HG03066 (cell line): ENCODE measurements around the gene REX1BD.
"Not testable (repeated sequence)": the region's sequence is repeated elsewhere in the genome, so short reads cannot be mapped to it uniquely, and the experiment has no call there.

ENCODE experiments used
- ATAC-seq: cut with Tn5 transposase; IDR thresholded peaks from one replicate; pipeline ENCODE4 v1.9.1; 2021; ENCODE audit warnings: low read depth; ENCODE audit not compliant: unreplicated experiment

REX1BD gene

DNA sequence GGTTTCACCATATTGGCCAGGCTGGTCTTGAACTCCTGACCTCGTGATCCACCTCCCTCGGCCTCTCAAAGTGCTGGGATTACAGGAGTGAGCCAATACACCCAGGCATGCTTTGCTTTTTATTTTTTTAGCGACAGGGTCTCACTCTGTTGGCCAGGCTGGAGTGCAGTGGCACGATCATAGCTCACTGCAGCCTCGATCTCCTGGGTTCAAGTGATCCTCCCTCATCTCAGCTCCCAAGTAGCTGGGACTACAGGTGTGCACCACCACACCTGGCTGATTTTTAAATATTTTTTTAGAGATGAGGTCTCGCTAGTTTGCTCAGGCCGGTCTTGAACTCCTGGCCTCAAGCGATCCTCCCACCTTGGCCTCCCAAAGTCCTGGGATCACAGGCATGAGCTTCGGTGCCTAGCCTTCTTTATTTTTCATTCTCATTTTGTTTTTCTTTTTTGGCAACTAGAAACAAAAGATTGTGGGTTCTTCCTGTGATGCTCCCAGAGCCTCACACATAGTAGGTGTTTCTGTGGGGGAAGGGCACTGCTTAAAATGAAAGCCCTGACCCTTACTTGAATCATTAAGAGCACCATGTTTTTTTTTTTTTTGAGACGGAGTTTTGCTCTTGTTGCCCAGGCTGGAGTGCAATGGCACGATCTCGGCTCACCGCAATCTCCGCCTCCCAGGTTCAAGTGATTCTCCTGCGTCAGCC lies 12.2 kb downstream of the REX1BD start:
- ATAC-seq: not testable (repeated sequence)

DNA sequence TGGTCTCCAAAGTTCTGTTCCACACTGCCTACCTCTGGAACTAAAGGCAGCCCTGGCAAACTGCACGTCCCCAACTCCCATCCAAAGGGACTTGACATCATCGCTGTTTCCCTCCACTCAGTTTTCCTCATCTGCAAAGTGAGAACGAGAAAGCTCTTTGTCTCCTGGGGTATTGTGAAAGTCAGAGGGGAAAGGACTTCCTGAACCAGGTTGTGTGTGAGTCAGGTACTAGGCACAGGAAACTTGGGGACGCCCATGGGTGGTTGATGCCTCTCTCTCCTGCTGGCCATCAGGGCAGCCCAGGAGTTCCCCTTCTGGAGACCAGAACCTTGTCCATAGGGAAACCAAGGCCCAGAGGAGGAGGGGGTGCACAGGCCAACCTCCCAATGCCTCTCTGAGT lies 13.3 kb downstream of the REX1BD start:
- no peak for ATAC-seq

DNA sequence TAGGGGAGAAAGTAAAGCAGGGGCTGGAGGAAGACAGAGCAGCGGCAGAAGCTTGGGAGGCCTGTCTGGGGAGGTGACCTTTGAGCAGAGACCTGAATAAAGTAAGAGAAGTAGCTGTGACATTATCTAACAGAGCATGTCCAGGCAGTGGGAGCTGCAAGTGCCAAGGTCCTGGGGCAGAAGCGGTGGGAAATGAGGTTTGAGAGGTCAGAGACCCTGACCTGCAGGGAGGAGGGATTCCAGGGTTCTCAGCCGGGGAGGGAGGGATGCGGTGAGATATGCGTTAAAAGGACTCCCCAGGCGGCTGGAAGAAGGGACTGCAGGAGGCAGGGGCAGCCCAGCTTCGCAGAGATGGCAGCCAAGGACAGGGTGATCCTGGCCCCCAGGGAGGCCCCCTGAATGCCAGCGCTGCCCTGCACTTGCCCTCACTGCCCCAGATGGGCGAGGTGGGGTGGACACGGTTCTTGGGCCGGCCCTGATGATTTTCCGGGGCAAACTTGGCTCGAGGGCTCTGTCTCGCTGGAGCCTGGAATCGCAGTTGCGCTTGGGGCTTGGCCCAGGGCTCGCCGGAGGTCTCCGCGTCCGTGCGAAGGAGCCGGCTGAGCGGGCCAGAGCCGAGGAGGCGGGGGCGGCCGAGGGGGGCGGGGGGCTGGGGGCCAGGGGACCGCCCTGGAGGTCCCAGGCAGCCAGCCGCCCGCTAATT lies 14.8 kb downstream of the REX1BD start:
- ATAC-seq: no peak

DNA sequence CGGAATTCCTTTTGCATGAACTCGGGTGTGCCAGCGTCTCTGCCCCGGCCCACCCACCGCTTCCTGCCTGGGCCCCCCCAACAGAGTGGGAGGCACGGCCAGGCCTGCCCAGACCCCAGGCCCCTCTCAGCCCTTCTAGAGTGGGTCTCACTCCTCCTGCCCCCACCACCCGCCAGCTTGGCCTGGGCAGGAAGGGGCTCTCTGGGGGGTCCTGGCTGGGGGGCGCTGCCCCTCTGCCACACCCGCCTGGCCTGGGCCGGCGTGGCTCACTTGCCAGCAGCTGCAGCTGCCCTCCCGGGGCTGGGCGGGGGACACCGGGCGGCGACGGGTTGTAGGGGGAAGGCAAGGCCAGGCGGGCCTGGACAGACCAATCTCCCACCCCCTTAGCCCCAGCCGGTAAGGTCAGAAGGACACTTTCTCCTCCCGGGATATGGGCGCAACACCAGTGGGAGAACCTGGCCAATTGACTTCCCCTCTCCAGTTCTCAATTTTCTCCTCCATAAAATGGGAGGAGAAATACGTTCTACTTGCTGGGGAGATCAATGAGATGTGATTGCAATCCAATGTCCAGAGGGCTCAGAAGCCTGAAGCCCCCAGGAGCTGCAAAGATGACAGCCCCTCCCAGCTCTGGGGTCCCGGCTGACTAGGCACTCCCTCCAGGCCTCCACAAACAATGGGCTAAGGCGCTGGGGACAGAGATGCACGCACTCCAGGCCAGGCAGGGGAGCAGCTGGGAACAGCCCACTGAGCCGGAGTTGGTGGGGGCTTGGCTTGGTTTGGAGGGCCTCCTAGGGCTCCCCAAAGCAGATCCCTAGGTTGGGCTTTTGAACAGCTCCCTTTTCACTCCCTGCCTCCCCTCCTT lies 15.6 kb downstream of the REX1BD start:
- no peak for ATAC-seq

DNA sequence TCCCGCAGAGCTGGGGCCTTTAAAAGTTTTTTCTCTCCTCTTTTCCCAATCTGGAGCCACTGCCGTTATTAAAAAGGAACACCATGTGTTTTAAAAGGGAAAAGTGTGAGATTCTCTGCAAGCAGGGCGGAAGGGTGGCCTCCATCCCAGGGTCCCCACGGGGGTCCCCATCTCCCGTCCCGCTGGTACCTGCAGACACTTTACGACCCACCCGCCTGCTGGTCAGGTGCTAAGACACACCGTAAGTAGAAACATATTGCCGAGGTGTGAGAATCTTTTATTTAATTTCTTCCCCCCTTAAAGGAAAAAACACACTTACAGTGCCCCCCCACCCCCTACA lies 16.2 kb downstream of the REX1BD start:
- ATAC-seq: no peak

DNA sequence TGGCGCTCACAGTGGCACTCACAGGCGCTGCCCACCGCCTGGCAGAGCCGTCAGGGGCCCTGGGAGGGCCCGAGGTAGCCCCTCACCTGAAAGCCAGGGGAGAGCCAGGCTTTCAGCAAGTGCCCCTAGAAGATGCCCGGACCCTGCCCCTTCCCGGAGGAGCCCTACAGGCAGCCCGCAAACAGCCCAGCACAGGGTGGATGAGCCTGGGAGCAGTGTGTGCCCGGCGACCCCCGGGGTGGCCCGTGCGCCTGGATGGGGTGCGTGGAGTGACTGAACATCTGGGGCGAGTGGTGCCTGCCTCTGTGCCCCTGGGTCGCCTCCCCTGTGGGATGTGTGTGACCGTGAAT lies 16.6 kb downstream of the REX1BD start:
- no peak for ATAC-seq

DNA sequence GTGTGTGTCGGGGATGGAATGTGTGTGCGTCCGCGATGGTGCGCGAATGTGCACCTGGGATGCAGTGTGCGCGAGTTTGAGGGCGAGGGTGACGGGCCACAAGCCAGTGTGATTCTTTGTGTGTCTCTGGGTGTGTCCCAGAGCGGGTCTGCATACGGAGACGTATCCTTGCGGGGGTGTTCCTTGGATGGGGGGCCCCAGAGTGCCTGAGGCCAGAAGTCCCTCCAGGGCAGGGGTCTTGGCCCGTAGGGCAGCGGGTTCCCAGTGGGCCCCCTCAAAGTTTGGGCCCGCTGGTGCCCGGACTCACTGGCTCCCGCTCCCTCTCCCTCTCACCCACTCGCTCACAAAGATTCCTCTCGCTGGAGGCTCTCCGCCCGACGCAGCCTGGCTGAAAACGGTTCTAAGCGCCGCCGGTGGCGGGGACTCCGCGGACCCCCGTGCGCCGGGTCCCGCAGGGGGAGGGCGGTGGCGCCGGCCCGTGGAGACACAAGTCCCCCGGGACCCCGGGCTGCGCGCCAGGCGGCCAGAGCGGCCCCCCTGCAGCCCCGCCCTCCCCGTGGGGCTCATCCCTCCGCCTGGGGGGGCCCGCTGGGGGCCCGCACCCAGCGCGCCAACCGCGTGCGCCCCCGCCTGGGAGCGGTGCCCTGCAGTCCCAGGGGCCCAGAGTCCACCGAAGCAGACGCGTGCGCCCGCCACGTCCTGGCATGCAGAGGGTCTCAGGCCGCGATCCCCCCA lies 17.1 kb downstream of the REX1BD start:
- ATAC-seq: no peak

DNA sequence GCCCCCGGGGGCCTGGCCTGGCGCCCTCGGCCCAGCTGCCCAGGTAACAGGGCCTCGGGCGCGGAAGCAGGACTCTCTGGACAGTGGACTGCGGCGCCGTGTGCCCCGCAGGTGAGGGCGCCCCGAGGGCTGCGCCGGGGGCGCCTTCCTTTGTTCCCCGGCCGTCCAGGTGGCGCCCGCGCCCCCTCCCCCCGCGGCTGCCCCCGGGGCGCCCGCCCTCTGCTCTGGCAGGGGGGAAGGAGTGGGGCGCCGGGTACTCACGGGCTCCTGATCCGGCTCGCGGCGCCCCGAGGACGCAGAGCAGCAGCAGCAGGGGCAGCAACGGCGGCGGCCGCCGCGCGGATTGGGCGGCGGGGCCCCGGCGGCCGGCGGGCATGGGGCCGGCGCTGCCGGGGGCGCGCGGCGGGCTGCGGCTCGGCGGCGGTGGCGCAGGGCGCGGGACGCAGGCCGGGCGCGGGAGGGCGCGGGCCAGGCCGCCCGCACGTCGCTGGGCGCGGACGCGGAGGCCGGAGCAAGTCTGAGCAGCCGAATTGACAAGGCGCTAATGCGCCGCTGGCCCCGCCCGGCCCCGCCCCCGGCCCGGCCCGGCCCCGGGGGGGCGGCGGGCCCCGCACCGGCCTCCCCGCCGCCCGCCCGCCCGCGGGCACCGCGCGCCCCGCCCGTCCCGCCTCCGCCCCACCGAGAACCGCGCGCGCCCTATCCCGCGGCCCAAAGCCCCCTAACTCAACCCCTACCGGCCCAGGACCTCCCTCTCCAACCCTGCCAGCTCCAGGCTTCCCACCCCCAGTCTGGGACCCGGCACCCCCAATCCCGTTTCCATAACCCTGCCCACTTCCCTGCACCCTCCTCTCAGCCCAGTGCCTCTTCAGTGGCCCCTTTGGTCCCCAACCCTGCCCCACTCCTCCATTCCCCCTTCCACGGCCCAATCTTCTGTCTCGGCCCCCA lies 18.0 kb downstream of the REX1BD start, which contains the start of gene CRLF1:
Gene CRLF1 (minus strand): TSS at position 519 of the 945 bp plus-strand sequence. CDS start 143 bp downstream, at position 376.
- ATAC-seq: no peak

DNA sequence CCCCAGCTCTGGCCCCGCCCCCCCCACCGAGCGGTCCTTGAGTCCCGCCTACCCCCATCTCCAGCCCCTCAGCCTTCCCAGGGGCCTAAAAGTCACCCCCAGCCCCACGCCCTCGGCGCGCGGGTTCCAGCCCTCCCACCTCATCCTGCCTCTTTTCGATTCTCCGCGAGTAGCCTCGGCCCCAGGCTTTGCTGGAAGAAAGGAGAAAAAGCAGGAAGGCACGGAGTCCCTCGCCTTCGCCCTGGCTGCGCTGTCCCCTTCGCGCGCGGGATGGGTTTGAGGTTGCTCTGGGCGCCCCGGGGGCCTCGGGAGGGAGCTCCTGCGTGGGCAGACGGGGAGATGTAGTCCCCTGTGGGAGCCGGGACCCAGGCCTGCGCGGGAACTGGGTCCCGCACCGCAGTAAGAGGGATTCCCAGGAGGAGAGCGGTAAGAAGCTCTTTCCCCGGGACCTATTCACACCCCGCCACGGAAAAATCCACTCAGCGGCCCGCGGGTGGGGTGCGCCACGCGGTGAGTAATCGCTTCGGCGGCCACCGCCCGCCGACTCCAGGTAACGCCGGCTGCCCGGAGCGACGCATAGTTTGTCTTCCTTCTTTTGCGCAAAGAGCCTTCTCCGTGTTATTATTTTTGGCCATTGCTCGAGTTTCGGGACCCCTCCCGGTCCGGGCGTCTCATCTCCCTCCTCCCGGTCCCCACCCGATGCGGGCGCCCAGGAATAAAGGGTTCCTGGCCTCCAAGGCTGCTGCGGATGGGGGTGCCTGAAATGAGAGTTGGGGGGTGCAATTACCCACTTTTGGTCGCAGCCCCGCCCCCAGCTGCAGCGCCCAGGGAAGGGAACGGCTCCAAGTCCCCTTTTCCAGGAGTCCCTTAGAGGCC lies 18.9 kb downstream of the REX1BD start:
- no peak for ATAC-seq

DNA sequence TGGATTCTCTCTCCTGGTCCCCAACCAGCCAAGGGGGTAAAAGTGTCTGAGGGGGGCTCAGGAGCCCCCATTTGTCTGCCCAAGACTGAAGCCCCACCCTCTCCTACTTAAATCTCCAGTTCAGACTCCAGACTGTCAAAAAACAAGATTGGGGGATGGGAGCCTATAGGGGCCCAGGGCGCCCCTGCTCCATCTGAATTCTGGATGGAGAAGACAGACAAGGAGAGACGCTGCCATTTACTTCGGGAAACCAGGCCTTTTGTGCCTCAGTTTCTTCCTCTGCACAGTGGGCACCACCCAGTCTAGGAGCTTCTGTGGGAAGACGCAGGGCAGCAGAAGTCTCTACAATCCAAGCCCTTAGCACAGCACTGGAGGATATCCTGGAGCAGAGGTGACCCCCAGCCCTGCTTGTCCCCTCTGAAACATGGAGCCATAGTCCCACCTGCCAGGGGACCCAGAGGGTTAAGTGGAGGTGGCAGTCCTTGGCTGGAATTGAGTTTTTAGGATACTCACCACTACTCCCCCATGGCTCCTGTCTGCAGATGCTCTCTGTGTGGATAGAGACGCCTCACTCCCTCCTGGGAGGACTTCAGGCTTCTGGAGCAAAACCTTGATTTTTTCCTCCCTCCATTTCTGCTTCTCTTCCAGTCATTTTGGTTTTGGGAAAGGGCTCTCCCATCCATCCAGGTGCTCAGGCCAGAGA lies 19.7 kb downstream of the REX1BD start:
- no peak for ATAC-seq

DNA sequence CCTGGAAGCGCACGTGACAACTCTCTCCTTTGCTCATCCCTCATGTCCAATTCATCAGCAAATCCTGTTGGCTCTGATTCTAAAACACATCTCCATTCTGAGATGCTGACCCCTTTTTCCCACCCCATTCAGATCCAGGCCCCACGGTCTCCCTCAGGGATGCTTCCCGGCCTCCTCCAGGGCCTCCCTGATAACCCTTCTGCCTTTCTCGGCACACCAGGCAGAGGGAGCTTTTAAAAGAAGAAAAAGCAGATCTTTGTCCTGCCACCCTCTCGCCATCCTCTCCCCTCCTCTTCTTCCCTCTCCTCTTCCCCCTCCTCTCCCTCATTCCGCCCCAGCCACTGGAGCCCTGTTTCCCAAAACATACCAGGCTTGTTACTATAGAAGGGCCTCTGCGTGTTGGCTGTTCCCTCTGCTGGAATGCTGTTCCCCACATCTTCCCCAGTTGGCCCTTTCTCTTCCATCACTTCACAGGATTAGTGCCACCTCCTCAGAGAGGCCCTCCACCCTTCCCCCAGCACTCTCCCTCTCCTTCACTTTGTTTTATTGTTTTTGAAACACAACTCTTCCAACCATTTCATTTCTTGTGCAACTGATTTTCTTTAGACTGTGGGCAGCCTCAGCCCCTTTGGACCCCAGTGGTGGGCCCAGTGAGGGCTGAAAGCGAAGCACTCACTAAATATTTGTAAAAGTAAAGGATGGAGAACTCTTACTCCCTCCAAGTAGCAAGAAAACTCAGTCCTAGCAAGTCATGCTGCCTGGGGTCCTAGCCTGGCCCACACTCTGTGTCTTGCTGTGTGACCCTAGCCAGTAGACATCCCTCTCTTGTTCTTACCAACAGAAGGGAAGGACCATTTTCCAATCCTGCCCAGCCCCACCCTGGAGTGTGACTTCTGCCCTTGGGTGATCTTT lies 20.5 kb downstream of the REX1BD start:
- ATAC-seq: no peak

DNA sequence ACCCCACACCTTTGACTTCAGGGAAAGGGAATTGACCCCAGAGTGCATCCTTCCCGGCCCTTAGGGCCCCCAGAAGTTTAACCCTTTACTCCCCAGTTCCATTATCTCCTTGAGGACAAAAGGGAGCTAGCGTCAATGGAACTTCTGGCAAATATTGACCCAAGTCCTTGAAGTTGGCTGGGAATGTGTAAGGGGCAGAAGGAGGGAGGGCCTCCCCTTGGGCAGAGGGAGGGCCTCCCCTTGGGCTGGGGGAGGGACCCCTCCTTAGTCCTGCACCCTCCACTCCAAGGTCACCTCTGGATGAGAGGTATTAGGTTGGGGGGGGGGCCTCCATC lies 21.1 kb downstream of the REX1BD start:
- no peak for ATAC-seq

DNA sequence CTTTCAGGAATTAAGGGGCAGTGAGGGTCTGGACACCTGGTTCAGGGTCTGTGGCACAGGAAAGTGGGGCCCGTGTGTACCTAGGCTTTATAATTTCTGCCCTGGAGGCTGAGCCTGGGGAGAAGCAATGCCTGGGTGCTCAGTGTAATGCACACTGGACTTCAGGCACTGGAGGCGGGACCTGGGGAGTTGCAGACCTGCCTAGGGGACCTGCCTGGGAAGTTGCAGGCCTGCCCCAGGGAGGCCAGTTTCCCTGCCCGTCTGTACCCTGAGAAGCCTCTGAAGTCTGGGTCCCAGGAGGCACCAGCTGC lies 21.6 kb downstream of the REX1BD start:
- ATAC-seq: no peak

DNA sequence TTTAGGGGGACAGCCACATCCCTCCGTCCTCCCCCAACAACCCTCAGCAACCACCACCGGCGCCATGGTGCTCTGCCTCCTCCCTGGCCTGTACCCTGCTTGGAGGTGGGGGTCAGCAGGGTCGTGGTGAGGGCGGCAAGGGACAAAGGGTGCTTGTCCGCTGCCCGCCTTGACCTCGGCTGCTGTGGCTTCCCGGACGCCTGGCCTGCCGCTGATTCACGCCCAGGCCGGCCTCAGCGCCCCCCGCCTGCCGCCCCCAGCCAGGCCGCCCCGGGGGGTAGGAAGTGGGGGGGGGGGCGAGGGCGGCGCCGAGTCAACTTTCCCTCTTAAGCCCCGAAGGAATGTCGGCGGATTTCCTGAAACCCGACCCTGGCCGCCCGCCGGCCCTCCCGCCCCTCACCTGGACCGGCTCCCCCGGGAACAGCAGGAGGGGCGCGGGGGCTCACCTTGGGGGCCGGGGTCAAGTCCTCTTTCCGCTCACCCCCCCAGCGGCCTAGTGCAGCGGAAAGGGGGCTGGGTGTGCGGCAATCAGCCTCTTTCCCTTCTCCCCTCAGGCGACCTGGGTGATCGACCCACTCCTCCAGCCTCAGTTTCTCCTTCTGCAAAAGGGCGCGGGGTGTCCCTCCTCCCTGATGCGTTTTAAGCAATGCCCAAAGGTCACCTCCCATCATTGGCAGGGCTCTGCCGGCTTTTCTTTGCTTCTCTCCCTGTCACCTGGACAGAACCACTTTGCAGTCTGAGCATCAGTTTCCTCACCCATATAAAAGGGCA lies 22.1 kb downstream of the REX1BD start:
- ATAC-seq: no peak

DNA sequence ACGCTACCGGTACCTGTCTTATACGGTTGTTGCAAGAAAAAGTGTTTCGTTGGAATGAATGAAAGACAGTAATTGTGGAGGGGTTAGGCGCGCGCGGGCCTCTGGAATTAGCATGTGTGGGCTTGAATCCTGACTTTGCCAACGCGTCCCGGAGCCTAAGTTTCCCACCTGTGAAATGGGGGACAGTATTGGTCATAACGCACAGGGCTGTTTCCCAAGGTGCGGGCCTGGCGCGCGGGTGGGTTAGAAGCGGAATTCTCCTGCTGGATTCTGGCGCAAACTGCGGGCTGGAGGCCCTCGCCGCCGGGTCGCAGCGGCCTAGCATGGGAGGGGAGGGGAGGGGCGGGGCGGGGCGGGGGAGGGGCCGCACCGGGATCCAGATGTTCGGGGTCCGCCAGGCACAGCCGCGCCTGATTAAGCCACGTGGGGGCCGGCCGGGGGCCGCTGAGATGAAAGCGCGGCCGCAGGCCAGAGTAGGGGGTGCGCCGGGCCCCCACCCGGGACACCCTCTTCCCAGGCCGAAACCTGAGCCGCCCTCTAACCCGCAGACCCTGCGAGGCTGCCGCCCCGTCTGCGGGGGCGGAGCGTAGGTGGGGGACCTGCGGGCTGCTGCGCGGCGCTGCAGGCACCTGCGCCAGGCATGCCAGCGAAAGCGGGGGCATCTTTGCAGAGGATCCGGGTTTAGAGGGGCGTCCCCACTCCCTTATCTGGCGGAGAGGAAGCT lies 22.9 kb downstream of the REX1BD start:
- no peak for ATAC-seq
